ENCODE measurements around the gene SLC2A10. TPM values are rescaled to one million over a fixed set of nuclear protein-coding genes. Genes with fewer than 3 reads are reported as not detected.

SLC2A10 gene
- total and polyA plus RNA-seq, 2 donors (not counting 3 experiments of a cell fraction or from before 2014, with no cell fraction given): 11.2 to 13.6 TPM

GRCh38 chr20:46774943-46775560 lies 65.6 kb downstream of the SLC2A10 start:
- DNase-seq (ENCODE audit: low read depth, low spot score) (no peak), FAIRE-seq (no peak)
- no peaks in the 10 kb centered on the region for H3K4me1 ChIP-seq (ENCODE audit: control insufficient read depth, extremely low read depth, insufficient read depth, low read length)
- ChIA-PET CTCF (no interaction called here), POLR2A (no interaction called here)
- BruUV-seq (replicated peaks): no TSS peak
- no peak overlapping the region for H3K9ac ChIP-seq (replicated peaks; ENCODE audit: extremely low read depth, insufficient read depth, low read length)
- H3K27me3 ChIP-seq (ENCODE audit: control insufficient read depth in 2 of 2, insufficient read depth in 2 of 2, low read length in 2 of 2): no peaks in the 10 kb centered on the region
- H3K4me2 ChIP-seq (ENCODE audit: insufficient read depth, low read length): no peak overlapping the region
- H3K27ac ChIP-seq (ENCODE audit: insufficient read depth, low read depth, low read length): no peak overlapping the region
- TF ChIP-seq JUN (IDR thresholded peaks at IDR 0.05; ENCODE audit: borderline replicate concordance, insufficient read depth, insufficient read length, low read depth) (no peak), FOS (IDR thresholded peaks at IDR 0.05; ENCODE audit: borderline replicate concordance, insufficient read depth, low read length) (no peak), EZH2 (IDR thresholded peaks at IDR 0.05; ENCODE audit: borderline replicate concordance, low read depth, low read length, severe bottlenecking) (no peak), POLR2AphosphoS5 (IDR thresholded peaks at IDR 0.05; ENCODE audit: insufficient read depth, low read depth, low read length) (no peak), MAX (IDR thresholded peaks at IDR 0.05; ENCODE audit: insufficient read depth, insufficient read length) (no peak), MYC (IDR thresholded peaks at IDR 0.05; ENCODE audit: low read depth, low read length) (no peak), GATA2 (IDR thresholded peaks at IDR 0.05; ENCODE audit: insufficient read depth, insufficient read length, low read depth, low read length) (no peak), POLR2A (IDR thresholded peaks at IDR 0.05; ENCODE audit: low read depth, low read length) (no peak), CTCF (IDR thresholded peaks at IDR 0.05; ENCODE audit: extremely low read depth in 1 of 2, insufficient read depth in 1 of 2, low read depth in 1 of 2, low read length in 2 of 2) (no peak)
- H3K79me2 ChIP-seq (ENCODE audit: control insufficient read depth, insufficient read depth, low read length): no peaks in the 10 kb centered on the region
- H3K36me3 ChIP-seq (ENCODE audit: control insufficient read depth in 2 of 2, extremely low read depth in 1 of 2, insufficient read depth in 2 of 2, low read length in 2 of 2): no peaks in the 10 kb centered on the region
- H3K9me3 ChIP-seq (replicated peaks; ENCODE audit: control insufficient read depth, insufficient read depth, low read length): no peaks in the 10 kb centered on the region
- no peaks in the 10 kb centered on the region for H3K9me1 ChIP-seq (replicated peaks; ENCODE audit: control insufficient read depth, extremely low read depth, insufficient read depth, low read length)
- no peak overlapping the region for H2AFZ ChIP-seq (ENCODE audit: low read depth, low read length)
- no peak overlapping the region for H3K4me3 ChIP-seq (replicated peaks in 1 of 3; ENCODE audit: insufficient read depth in 1 of 3, low read depth in 1 of 3, low read length in 3 of 3)
- intact Hi-C loops (cut with micrococcal nuclease) (no loop called here), dilution Hi-C loops (cut with MboI; ENCODE audit: extremely low pct_ligation_motif_present, low sequenced_read_pairs) (no loop called here)
- no peaks in the 10 kb centered on the region for H4K20me1 ChIP-seq (replicated peaks; ENCODE audit: control insufficient read depth, extremely low read depth, insufficient read depth, low read length)

Data from endothelial cell of umbilical vein (primary cell).